ENCODE results near the gene ITPR1. TPM values are rescaled to one million over a fixed set of nuclear protein-coding genes. Genes with fewer than 3 reads are reported as not detected.

ITPR1 gene
- total and polyA plus RNA-seq, 2 experiments from 2014 or later, result 6.8 to 21.0 TPM

- no peaks in the 10 kb centered on the region for H3F3A ChIP-seq (replicated peaks; ENCODE audit: low read depth)
- Mint-ChIP-seq H3K9me3 (no peaks in the 10 kb centered on the region), H3K36me3 (ENCODE audit: low read depth) (no peaks in the 10 kb centered on the region), H3K27me3 (ENCODE audit: insufficient read depth, low read depth, poor library complexity) (peaks cover under 1% of the 10 kb centered on the region), H3K4me3 (no peak overlapping the region), H3K4me1 (no peaks in the 10 kb centered on the region; the same call in 2 of the 3 replicates), H3K27ac (no peak overlapping the region)
- TF ChIP-seq REST (IDR thresholded peaks at IDR 0.05; ENCODE audit: unreplicated experiment) (no peak), ZNF462 (CRISPR knock-in tag; IDR thresholded peaks at IDR 0.05) (no peak), EZH2phosphoT487 (IDR thresholded peaks at IDR 0.05; ENCODE audit: unreplicated experiment) (no peak), STAT1 (IDR thresholded peaks at IDR 0.05; ENCODE audit: unreplicated experiment) (no peak), CREB1 (CRISPR knock-in tag; IDR thresholded peaks at IDR 0.05; ENCODE audit: low read depth) (no peak)
- 0 out of 2 replicates have a peak, but pooled peaks cover 4% of the 10 kb centered on the region for H3K4me1 ChIP-seq (ENCODE audit: insufficient read depth)
- H3K4me3 ChIP-seq, result no peak overlapping the region
- no peak overlapping the region for H3K27ac ChIP-seq (ENCODE audit: low read depth)
- H3K79me2 ChIP-seq (replicated peaks; ENCODE audit: insufficient read depth), result no peaks in the 10 kb centered on the region
- H3K4me2 ChIP-seq, result no peak overlapping the region
- ATAC-seq (no peak), DNase-seq (ENCODE audit: low spot score) (no peak)
- no peaks in the 10 kb centered on the region for H3K9me2 ChIP-seq (ENCODE audit: insufficient read depth)
- H3K27me3 ChIP-seq (ENCODE audit: insufficient read depth), result no peaks in the 10 kb centered on the region
- H3K36me3 ChIP-seq (ENCODE audit: insufficient read depth), result no peaks in the 10 kb centered on the region
- no peak overlapping the region for H2AFZ ChIP-seq
- no peaks in the 10 kb centered on the region for H4K20me1 ChIP-seq (replicated peaks; ENCODE audit: insufficient read depth)
Observed at GRCh38 chr3:4880850-4881249, 387.7 kb downstream of the ITPR1 start.

Data from GM23338 (cell line).